ENCODE results near the gene ATRIP. TPM values are rescaled to one million over a fixed set of nuclear protein-coding genes. Genes with fewer than 3 reads are reported as not detected.

ATRIP gene
- total and polyA plus RNA-seq, 11 donors = 2.1 to 5.1 (median 3.6) TPM

- Histone ChIP-seq H3K36me3 (peaks cover 0 to 28% (median 2%) of the 10 kb centered on the region in 9 donors), H3K27me3 (no peaks in the 10 kb centered on the region), H3K4me1 (peaks cover 4 to 65% (median 27%) of the 10 kb centered on the region in 12 donors), H3K4me3 (no peak overlapping the region), H3K27ac (no peak overlapping the region), H3K9me3 (no peaks in the 10 kb centered on the region)
- ATAC-seq (no peak), DNase-seq (peak in 1 of 5 donors; percentile 31)
- no peak for TF ChIP-seq CTCF (IDR thresholded peaks at IDR 0.05)
- TF ChIP-seq POLR2A (IDR thresholded peaks at IDR 0.05) = no peak
- intact Hi-C loops (cut with DNase I) = no loop called here
- 85 to 89% (median 86%) methylated on average over 5 to 8 of the region's 8 CpGs for WGBS, 4 donors
These were observed 23.9 kb upstream of the ATRIP start for GRCh38 chr3:48422681-48423080.

DNA sequence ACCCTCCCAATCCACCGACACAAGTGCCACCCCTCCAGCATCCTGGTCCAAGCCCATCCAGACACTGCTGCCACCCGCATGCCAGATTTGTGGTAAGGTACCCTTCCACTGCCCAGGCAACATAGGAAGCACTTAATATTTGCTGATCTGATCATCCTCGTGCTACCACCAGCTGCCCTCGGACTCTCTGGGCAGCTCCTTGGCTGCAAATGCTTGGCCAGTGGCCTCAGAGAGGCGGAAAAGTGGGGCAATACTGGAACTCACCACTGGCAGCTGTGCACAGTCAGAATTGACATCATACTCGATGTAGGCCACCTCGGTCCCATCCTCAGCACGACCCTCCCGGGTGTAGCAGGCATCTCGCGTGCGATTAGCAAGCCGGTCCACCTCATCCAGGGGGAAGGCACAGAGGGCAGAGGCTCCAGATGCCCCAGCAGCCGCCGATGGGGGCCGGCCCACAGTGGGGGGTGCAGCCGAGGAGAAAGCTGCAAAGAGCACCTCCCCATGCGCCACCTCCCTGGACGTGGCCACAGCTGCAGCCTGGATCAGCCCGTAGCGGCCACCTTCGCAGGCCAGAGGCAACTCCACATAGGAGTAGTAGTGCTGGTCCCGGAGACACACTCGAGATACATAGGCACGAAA, 23.2 kb upstream of the ATRIP start:
- no peak for TF ChIP-seq POLR2A (IDR thresholded peaks at IDR 0.05)
- TF ChIP-seq CTCF (IDR thresholded peaks at IDR 0.05) = no peak
- H3K9me3 ChIP-seq = no peaks in the 10 kb centered on the region
- H3K27me3 ChIP-seq = no peaks in the 10 kb centered on the region
- H3K27ac ChIP-seq = peak overlapping the region in 1 of 12 donors; percentile 94
- ATAC-seq (no peak), DNase-seq (peak in 1 of 5 donors; percentile 58)
- intact Hi-C loops (cut with DNase I) = no loop called here
- 81 to 92% (median 88%) methylated on average over 11 to 25 of the region's 25 CpGs for WGBS, 4 donors
- peaks cover 4 to 72% (median 32%) of the 10 kb centered on the region in 12 donors for H3K4me1 ChIP-seq
- no peak overlapping the region for H3K4me3 ChIP-seq
- H3K36me3 ChIP-seq = peaks cover 0 to 25% (median 0%) of the 10 kb centered on the region in 9 donors

DNA sequence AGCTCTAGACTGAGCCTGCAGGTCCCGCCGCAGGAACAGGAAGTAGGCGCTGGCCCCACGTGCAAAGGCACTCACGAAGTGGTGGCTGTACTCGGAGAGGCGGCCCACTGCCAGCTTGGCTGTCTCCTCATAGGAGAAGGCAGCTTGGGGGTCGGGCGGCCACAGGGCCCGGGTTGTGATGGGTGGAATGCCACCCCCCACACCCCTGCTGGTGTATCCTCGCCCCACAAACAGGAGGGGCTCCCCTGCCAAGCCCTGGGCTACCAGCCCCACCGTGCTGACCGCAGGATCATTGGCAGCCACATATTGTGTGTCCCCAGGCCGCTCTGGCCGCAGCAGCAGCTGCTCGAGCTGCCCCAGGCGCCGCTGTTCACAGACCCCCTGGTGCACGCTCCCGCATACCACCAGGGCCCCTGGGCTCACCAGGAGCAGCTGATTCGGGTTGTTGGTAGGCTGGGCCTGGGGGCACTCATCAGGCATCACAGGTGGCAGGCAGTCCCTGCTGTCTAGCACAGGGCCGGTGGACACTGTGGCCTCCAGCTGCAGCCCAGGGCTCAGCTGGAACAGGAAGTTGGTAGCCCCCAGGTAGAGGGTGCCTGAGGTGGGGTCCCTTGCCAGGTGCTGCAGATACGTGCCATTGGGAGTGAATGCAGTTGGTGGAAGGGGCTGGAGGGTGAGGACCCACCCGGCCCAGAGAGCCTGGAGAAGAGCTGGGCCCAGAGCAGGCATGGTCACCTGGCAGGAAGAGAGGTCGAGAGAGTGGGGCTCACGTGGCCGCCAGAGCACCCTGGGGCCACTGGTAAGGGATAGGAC, 22.4 kb upstream of the ATRIP start:
- peak in 1 of 5 donors; percentile 64 for DNase-seq
- no peak overlapping the region for H3K4me3 ChIP-seq
- H3K9me3 ChIP-seq = no peaks in the 10 kb centered on the region
- no peak for ATAC-seq
- intact Hi-C loops (cut with DNase I) = no loop called here
- WGBS, 4 donors = 78 to 88% (median 84%) methylated on average over 14 to 27 of the region's 27 CpGs
- H3K27ac ChIP-seq = peak overlapping the region in 5 of 12 donors; percentile 85 to 94 (median 91)
- peaks cover 4 to 77% (median 33%) of the 10 kb centered on the region in 12 donors for H3K4me1 ChIP-seq
- H3K27me3 ChIP-seq = no peaks in the 10 kb centered on the region
- H3K36me3 ChIP-seq = peaks cover 0 to 18% (median 0%) of the 10 kb centered on the region in 9 donors
- no peak for TF ChIP-seq POLR2A (IDR thresholded peaks at IDR 0.05)
- TF ChIP-seq CTCF (IDR thresholded peaks at IDR 0.05) = no peak

GRCh38 chr3:48425281-48425812, 21.2 kb upstream of the ATRIP start:
- Histone ChIP-seq H3K27ac (peak overlapping the region; percentile 55 to 94 (median 89)), H3K36me3 (peaks cover 0 to 6% (median 0%) of the 10 kb centered on the region in 9 donors), H3K9me3 (no peaks in the 10 kb centered on the region), H3K27me3 (no peaks in the 10 kb centered on the region), H3K4me1 (peaks cover 4 to 86% (median 40%) of the 10 kb centered on the region in 12 donors), H3K4me3 (no peak overlapping the region)
- WGBS, 4 donors = 41 to 49% (median 44%) methylated on average over 7 to 13 of the region's 13 CpGs
- ATAC-seq (peak; percentile 28 to 63 (median 32)), DNase-seq (peak; percentile 53 to 77 (median 63))
- intact Hi-C loops (cut with DNase I) = no loop called here
- TF ChIP-seq CTCF (IDR thresholded peaks at IDR 0.05) = no peak
- no peak for TF ChIP-seq POLR2A (IDR thresholded peaks at IDR 0.05)

Measured in heart left ventricle (tissue), 16 donors.